HEK293 (cell line): ENCODE results near the gene GRM6.

ENCODE experiments used
- FEZF1 ChIP-seq: fragments of 450-650 bp; formaldehyde crosslinking; IDR thresholded peaks from 2 replicates; pipeline ENCODE4 v1.5.1; 2016; ENCODE audit warnings: missing biosample characterization, missing genetic modification characterization
- GLI4 ChIP-seq: fragments of 450-650 bp; formaldehyde crosslinking; IDR thresholded peaks from 2 replicates; pipeline ENCODE4 v1.5.1; 2016; ENCODE audit warnings: missing biosample characterization, missing genetic modification characterization
- MEIS1 ChIP-seq: sonication (generic); formaldehyde crosslinking; IDR thresholded peaks from 2 replicates; pipeline ENCODE4 v1.8.1; 2022; ENCODE audit warnings: missing genetic modification reagents, mild to moderate bottlenecking, borderline replicate concordance
- MYNN ChIP-seq: fragments of 450-650 bp; formaldehyde crosslinking; IDR thresholded peaks from 2 replicates; pipeline ENCODE4 v1.5.1; 2016; ENCODE audit warnings: missing biosample characterization, missing genetic modification characterization, borderline replicate concordance
- OVOL3 ChIP-seq: fragments of 450-650 bp; formaldehyde crosslinking; IDR thresholded peaks from 2 replicates; pipeline ENCODE4 v1.5.1; 2016; ENCODE audit warnings: missing biosample characterization, missing genetic modification characterization
- ZBTB1 ChIP-seq: fragments of 450-650 bp; formaldehyde crosslinking; IDR thresholded peaks from 2 replicates; pipeline ENCODE4 v1.5.1; 2016; ENCODE audit warnings: missing biosample characterization, missing genetic modification characterization
- ZBTB17 ChIP-seq: fragments of 450-650 bp; formaldehyde crosslinking; IDR thresholded peaks from 2 replicates; pipeline ENCODE4 v1.5.1; 2016; ENCODE audit warnings: missing biosample characterization, missing genetic modification characterization
- ZFHX2 ChIP-seq: fragments of 450-650 bp; formaldehyde crosslinking; conservative IDR thresholded peaks from 2 replicates; pipeline ENCODE4 v1.5.1; 2016; ENCODE audit warnings: missing biosample characterization, missing genetic modification characterization
- ZNF133 ChIP-seq: fragments of 450-650 bp; formaldehyde crosslinking; IDR thresholded peaks from 2 replicates; pipeline ENCODE4 v1.5.1; 2016; ENCODE audit warnings: missing biosample characterization, missing genetic modification characterization
- ZNF16 ChIP-seq: fragments of 450-650 bp; formaldehyde crosslinking; IDR thresholded peaks from 2 replicates; pipeline ENCODE4 v1.5.1; 2016; ENCODE audit warnings: low read depth, missing biosample characterization, missing genetic modification characterization
- ZNF184 ChIP-seq: fragments of 450-650 bp; IDR thresholded peaks from 2 replicates; pipeline ENCODE4 v1.5.1; 2018; ENCODE audit warnings: missing biosample characterization, mild to moderate bottlenecking, missing genetic modification characterization
- ZNF239 ChIP-seq: fragments of 450-650 bp; formaldehyde crosslinking; IDR thresholded peaks from 2 replicates; pipeline ENCODE4 v1.5.1; 2016; ENCODE audit warnings: missing biosample characterization, missing genetic modification characterization
- ZNF248 ChIP-seq: fragments of 450-650 bp; formaldehyde crosslinking; IDR thresholded peaks from 2 replicates; pipeline ENCODE4 v1.5.1; 2017; ENCODE audit warnings: missing biosample characterization, missing genetic modification characterization
- ZNF324 ChIP-seq: fragments of 450-650 bp; formaldehyde crosslinking; IDR thresholded peaks from 2 replicates; pipeline ENCODE4 v1.5.1; 2016; ENCODE audit warnings: missing biosample characterization, missing genetic modification characterization
- ZNF335 ChIP-seq: fragments of 450-650 bp; formaldehyde crosslinking; conservative IDR thresholded peaks from 2 replicates; pipeline ENCODE4 v1.5.1; 2016; ENCODE audit warnings: missing biosample characterization, missing genetic modification characterization
- ZNF366 ChIP-seq: fragments of 450-650 bp; formaldehyde crosslinking; conservative IDR thresholded peaks from 2 replicates; pipeline ENCODE4 v1.5.1; 2016; ENCODE audit warnings: missing biosample characterization, missing genetic modification characterization
- ZNF37A ChIP-seq: fragments of 450-650 bp; IDR thresholded peaks from 2 replicates; pipeline ENCODE4 v1.5.1; 2018; ENCODE audit warnings: missing biosample characterization, missing genetic modification characterization
- ZNF521 ChIP-seq: fragments of 450-650 bp; formaldehyde crosslinking; IDR thresholded peaks from 2 replicates; pipeline ENCODE4 v1.5.1; 2017; ENCODE audit warnings: missing biosample characterization, mild to moderate bottlenecking, missing genetic modification characterization
- ZNF529 ChIP-seq: fragments of 450-650 bp; formaldehyde crosslinking; IDR thresholded peaks from 2 replicates; pipeline ENCODE4 v1.5.1; 2017; ENCODE audit warnings: missing genetic modification characterization, missing biosample characterization; ENCODE audit not compliant: insufficient replicate concordance
- ZNF624 ChIP-seq: fragments of 450-650 bp; formaldehyde crosslinking; IDR thresholded peaks from 2 replicates; pipeline ENCODE4 v1.5.1; 2017; ENCODE audit warnings: missing biosample characterization, missing genetic modification characterization
- ZNF776 ChIP-seq: fragments of 450-650 bp; formaldehyde crosslinking; IDR thresholded peaks from 2 replicates; pipeline ENCODE4 v1.5.0; 2017; ENCODE audit warnings: missing biosample characterization, missing genetic modification characterization, borderline replicate concordance
- TF ChIP-seq, protein P1 (sequence below): fragments of 450-650 bp; formaldehyde crosslinking; IDR thresholded peaks from 2 replicates; pipeline ENCODE4 v1.5.1; 2016; ENCODE audit warnings: missing biosample characterization, missing genetic modification characterization, borderline replicate concordance
- TF ChIP-seq, protein P2 (sequence below): fragments of 450-650 bp; formaldehyde crosslinking; IDR thresholded peaks from 2 replicates; pipeline ENCODE4 v1.5.1; 2016; ENCODE audit warnings: missing biosample characterization, missing genetic modification characterization
- TF ChIP-seq, protein P3 (sequence below): fragments of 450-650 bp; IDR thresholded peaks from 2 replicates; pipeline ENCODE4 v1.5.1; 2018; ENCODE audit warnings: missing biosample characterization, mild to moderate bottlenecking, missing genetic modification characterization
- TF ChIP-seq, protein P4 (sequence below): fragments of 450-650 bp; formaldehyde crosslinking; conservative IDR thresholded peaks from 2 replicates; pipeline ENCODE4 v1.5.1; 2016; ENCODE audit warnings: low read depth, missing biosample characterization, missing genetic modification characterization
- TF ChIP-seq, protein P5 (sequence below): fragments of 450-650 bp; formaldehyde crosslinking; IDR thresholded peaks from 2 replicates; pipeline ENCODE4 v1.5.1; 2016; ENCODE audit warnings: missing biosample characterization, missing genetic modification characterization
- TF ChIP-seq, protein P6 (sequence below): fragments of 450-650 bp; formaldehyde crosslinking; IDR thresholded peaks from 2 replicates; pipeline ENCODE4 v1.5.1; 2017; ENCODE audit warnings: missing biosample characterization, missing genetic modification characterization

Gene GRM6

DNA sequence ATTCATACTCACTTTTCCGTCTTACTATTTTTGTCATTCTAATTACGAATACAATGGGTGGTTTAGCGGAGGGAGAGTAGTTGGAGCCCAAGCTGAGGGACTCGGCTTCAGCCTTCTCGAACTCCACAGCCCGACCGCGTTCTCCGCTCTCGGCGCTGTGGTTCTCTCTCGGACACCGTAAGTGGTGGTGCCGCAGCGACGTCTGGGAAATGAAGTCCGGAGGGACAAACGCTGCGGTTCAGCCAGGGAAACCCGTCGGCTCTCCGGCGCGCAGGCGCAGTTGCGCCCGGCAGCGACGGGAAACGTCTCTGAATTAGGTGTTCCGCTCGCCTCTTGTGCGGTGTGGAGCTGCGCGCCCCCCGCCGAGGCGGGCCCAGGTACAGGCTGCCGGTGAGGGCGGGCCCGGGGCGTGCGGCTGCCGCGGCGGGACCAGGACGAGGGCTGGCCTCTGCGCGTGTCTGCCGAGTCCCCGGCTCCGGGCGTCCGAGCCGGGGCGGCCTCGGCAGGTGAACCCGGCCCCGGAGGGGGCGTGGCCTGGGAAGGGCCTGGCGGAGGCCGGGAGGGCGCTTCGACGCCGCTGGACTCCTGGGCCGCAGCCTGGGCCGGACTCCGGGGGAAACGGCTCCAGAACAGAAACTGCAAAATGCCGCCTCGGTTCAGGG is 28.5 kb upstream of the GRM6 start, which contains the start of gene ZNF879 (continued):
- no peak for TF ChIP-seq ZNF248 (tag by site-specific recombination)
- TF ChIP-seq ZNF184 (tag by site-specific recombination) = no peak
- TF ChIP-seq ZNF521 (tag by site-specific recombination) = no peak
- TF ChIP-seq ZNF529 (tag by site-specific recombination) = no peak
- no peak for TF ChIP-seq MEIS1
- TF ChIP-seq FEZF1 (tag by site-specific recombination) = no peak
- TF ChIP-seq, protein P1, sequence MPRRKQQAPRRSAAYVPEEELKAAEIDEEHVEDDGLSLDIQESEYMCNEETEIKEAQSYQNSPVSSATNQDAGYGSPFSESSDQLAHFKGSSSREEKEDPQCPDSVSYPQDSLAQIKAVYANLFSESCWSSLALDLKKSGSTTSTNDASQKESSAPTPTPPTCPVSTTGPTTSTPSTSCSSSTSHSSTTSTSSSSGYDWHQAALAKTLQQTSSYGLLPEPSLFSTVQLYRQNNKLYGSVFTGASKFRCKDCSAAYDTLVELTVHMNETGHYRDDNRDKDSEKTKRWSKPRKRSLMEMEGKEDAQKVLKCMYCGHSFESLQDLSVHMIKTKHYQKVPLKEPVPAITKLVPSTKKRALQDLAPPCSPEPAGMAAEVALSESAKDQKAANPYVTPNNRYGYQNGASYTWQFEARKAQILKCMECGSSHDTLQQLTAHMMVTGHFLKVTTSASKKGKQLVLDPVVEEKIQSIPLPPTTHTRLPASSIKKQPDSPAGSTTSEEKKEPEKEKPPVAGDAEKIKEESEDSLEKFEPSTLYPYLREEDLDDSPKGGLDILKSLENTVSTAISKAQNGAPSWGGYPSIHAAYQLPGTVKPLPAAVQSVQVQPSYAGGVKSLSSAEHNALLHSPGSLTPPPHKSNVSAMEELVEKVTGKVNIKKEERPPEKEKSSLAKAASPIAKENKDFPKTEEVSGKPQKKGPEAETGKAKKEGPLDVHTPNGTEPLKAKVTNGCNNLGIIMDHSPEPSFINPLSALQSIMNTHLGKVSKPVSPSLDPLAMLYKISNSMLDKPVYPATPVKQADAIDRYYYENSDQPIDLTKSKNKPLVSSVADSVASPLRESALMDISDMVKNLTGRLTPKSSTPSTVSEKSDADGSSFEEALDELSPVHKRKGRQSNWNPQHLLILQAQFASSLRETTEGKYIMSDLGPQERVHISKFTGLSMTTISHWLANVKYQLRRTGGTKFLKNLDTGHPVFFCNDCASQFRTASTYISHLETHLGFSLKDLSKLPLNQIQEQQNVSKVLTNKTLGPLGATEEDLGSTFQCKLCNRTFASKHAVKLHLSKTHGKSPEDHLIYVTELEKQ = no peak
- no peak for TF ChIP-seq ZNF624
- no peak for TF ChIP-seq ZFHX2 (tag by site-specific recombination)
- no peak for TF ChIP-seq ZNF366
- no peak for TF ChIP-seq ZBTB1 (tag by site-specific recombination)
- peak; percentile 96 for TF ChIP-seq ZBTB17 (tag by site-specific recombination)
- TF ChIP-seq, protein P2, sequence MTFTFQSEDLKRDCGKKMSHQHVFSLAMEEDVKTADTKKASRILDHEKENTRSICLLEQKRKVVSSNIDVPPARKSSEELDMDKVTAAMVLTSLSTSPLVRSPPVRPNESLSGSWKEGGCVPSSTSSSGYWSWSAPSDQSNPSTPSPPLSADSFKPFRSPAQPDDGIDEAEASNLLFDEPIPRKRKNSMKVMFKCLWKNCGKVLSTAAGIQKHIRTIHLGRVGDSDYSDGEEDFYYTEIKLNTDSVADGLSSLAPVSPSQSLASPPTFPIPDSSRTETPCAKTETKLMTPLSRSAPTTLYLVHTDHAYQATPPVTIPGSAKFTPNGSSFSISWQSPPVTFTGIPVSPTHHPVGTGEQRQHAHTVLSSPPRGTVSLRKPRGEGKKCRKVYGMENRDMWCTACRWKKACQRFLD (tag by site-specific recombination) = no peak
- TF ChIP-seq ZNF335 (tag by site-specific recombination) = peak; percentile 81
- TF ChIP-seq ZNF776 (tag by site-specific recombination) = no peak
- TF ChIP-seq, protein P3, sequence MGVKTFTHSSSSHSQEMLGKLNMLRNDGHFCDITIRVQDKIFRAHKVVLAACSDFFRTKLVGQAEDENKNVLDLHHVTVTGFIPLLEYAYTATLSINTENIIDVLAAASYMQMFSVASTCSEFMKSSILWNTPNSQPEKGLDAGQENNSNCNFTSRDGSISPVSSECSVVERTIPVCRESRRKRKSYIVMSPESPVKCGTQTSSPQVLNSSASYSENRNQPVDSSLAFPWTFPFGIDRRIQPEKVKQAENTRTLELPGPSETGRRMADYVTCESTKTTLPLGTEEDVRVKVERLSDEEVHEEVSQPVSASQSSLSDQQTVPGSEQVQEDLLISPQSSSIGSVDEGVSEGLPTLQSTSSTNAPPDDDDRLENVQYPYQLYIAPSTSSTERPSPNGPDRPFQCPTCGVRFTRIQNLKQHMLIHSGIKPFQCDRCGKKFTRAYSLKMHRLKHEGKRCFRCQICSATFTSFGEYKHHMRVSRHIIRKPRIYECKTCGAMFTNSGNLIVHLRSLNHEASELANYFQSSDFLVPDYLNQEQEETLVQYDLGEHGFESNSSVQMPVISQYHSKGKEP (tag by site-specific recombination) = no peak
- TF ChIP-seq, protein P4, sequence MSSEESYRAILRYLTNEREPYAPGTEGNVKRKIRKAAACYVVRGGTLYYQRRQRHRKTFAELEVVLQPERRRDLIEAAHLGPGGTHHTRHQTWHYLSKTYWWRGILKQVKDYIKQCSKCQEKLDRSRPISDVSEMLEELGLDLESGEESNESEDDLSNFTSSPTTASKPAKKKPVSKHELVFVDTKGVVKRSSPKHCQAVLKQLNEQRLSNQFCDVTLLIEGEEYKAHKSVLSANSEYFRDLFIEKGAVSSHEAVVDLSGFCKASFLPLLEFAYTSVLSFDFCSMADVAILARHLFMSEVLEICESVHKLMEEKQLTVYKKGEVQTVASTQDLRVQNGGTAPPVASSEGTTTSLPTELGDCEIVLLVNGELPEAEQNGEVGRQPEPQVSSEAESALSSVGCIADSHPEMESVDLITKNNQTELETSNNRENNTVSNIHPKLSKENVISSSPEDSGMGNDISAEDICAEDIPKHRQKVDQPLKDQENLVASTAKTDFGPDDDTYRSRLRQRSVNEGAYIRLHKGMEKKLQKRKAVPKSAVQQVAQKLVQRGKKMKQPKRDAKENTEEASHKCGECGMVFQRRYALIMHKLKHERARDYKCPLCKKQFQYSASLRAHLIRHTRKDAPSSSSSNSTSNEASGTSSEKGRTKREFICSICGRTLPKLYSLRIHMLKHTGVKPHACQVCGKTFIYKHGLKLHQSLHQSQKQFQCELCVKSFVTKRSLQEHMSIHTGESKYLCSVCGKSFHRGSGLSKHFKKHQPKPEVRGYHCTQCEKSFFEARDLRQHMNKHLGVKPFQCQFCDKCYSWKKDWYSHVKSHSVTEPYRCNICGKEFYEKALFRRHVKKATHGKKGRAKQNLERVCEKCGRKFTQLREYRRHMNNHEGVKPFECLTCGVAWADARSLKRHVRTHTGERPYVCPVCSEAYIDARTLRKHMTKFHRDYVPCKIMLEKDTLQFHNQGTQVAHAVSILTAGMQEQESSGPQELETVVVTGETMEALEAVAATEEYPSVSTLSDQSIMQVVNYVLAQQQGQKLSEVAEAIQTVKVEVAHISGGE (tag by site-specific recombination) = peak; percentile 44; the same call in 1 of the 2 replicates
- TF ChIP-seq OVOL3 = no peak
- no peak for TF ChIP-seq ZNF16 (tag by site-specific recombination)
- TF ChIP-seq, protein P5, sequence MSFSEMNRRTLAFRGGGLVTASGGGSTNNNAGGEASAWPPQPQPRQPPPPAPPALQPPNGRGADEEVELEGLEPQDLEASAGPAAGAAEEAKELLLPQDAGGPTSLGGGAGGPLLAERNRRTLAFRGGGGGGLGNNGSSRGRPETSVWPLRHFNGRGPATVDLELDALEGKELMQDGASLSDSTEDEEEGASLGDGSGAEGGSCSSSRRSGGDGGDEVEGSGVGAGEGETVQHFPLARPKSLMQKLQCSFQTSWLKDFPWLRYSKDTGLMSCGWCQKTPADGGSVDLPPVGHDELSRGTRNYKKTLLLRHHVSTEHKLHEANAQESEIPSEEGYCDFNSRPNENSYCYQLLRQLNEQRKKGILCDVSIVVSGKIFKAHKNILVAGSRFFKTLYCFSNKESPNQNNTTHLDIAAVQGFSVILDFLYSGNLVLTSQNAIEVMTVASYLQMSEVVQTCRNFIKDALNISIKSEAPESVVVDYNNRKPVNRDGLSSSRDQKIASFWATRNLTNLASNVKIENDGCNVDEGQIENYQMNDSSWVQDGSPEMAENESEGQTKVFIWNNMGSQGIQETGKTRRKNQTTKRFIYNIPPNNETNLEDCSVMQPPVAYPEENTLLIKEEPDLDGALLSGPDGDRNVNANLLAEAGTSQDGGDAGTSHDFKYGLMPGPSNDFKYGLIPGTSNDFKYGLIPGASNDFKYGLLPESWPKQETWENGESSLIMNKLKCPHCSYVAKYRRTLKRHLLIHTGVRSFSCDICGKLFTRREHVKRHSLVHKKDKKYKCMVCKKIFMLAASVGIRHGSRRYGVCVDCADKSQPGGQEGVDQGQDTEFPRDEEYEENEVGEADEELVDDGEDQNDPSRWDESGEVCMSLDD = no peak
- TF ChIP-seq, protein P6, sequence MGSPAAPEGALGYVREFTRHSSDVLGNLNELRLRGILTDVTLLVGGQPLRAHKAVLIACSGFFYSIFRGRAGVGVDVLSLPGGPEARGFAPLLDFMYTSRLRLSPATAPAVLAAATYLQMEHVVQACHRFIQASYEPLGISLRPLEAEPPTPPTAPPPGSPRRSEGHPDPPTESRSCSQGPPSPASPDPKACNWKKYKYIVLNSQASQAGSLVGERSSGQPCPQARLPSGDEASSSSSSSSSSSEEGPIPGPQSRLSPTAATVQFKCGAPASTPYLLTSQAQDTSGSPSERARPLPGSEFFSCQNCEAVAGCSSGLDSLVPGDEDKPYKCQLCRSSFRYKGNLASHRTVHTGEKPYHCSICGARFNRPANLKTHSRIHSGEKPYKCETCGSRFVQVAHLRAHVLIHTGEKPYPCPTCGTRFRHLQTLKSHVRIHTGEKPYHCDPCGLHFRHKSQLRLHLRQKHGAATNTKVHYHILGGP (tag by site-specific recombination) = no peak
- no peak for TF ChIP-seq ZNF37A (tag by site-specific recombination)
- no peak for TF ChIP-seq GLI4
- peak; percentile 79; the same call in 1 of the 2 replicates for TF ChIP-seq ZNF324 (tag by site-specific recombination)
- TF ChIP-seq ZNF239 = no peak
- no peak for TF ChIP-seq ZNF133 (tag by site-specific recombination)
- no peak for TF ChIP-seq MYNN (tag by site-specific recombination)
